NCI-H226 (cell line): ENCODE results near the gene RGL2.
A peak's percentile ranks its signal among the peaks of the same experiment; 100 is the strongest.

Experiments used
- DNase-seq: peaks from one replicate; pipeline ENCODE4 v3.0.0-alpha.2; 2015

Gene RGL2

DNA sequence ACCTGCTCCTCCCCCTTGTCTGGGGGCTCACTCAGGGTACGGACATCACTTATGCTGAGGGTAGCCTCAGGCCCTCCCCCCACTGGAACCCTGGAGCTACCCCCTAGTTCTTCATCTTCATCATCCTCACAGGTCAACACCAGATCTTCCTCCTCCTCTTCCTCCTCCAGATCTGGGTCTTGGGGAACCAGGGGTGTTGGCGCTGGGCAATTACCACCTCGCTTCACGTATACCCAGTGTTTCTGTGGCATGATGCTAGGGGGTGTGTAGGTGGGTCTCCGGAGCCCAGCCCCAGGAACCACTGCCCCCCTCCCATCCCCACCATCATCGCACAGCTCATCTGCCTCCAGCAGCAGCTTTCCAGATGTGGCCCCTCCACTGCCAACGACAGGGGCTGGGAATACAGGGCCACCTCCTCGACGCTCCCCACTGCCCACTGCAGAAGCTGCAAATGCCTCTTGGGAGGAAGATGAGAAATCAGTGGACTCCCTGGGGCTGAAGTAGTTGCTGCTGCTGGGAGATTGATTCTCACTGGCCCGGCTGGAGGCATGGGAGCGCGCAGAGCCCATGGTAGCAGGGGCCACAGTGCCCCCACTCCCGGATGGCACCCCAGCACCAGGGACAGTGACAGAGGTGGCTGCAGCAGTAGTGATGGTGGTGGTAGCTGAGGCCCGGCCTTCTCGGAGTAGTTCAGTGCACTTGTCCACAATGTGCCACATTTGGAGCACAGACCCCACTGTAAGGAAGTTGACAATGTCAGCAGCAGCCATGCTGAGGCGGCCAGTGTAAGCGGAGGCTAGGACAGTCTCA lies 17.3 kb upstream of the RGL2 start:
- DNase-seq = no peak

GRCh38 chr6:33314943-33315792 lies 16.4 kb upstream of the RGL2 start:
- DNase-seq = no peak

- DNase-seq = peak; percentile 91
These were observed 15.8 kb upstream of the RGL2 start for GRCh38 chr6:33314515-33314942.

- peak; percentile 77 for DNase-seq
These were observed 15.2 kb upstream of the RGL2 start, which contains the start of gene TAPBP for GRCh38 chr6:33313709-33314514. Gene TAPBP (minus strand): TSS chr6:33314078. CDS start chr6:33314041, 37 bp downstream.

GRCh38 chr6:33313105-33313708 lies 14.5 kb upstream of the RGL2 start:
- DNase-seq = no peak

DNA sequence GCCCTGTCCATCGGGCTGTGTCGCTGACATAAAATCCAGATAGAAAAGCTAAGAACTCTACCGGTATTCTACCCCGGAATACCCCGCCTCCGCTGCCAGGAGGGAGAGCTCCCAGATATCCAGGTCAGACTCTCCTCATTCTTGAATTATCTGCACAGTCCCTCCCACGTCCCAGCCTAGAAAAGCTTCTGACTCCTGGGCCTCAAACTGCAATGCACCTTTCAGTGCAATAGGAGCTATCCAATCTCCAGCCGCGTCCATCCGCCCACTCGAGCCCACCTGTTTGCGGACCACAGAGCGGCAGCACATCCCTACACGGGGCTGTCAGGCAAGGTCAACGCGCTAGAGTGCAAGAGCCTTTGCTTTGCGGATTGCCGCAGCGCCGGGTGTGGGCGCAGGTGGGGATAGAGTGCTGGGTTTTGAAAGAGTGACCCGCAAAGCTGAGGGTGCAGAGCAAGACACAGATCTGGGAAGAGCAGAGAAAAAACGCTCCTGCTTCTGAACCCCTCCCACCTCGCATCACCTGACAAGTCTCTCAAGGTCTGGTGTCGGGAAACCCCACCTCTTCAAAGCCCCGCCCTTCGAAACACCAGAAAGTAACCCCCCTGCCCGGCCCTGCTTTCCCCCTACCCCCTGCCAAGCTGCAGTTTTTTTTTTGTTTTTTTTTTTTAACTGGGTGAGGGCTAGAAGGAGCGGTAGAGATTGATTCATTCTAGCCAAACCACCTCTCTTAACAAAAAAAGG lies 13.8 kb upstream of the RGL2 start:
- peak; percentile 86 for DNase-seq

DNA sequence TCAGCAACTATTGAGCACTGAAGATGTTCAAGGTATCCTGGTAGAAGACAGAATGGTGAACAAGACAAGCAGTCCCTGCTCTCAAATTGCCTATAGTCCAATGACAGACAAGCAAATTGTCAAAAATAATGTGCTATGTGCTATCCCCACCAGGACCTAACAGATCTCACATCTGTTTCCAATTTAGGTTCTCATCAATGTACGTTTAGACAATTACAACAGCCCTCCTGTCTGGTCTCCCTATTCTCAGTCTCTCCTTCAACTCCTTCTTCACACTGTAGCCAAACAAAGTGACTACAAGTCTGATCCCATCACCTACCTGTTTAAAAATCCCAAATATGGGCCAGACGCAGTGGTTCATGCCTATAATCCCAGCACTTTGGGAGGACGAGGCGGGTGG lies 7.6 kb upstream of the RGL2 start:
- DNase-seq = no peak

DNA sequence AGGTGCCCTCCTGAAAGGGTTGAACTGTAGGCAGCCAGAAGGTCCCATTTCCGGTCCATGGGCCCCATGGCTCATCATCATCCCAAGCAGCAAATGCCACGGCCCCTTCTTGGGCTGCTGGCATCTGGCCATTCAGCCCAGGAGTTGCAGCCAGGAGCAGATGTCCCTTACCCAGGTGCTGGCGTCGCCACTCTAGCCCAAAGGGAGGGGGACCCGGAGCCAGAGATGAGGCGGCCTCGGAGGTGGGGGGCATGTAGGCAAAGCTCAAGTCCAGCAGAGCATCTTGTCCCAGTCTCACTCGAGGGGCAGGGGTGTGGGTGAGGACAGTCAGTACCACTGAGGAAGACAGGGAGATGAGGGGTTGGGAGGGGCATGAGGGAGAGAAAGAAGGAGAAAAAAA lies 6.3 kb upstream of the RGL2 start:
- no peak for DNase-seq

DNA sequence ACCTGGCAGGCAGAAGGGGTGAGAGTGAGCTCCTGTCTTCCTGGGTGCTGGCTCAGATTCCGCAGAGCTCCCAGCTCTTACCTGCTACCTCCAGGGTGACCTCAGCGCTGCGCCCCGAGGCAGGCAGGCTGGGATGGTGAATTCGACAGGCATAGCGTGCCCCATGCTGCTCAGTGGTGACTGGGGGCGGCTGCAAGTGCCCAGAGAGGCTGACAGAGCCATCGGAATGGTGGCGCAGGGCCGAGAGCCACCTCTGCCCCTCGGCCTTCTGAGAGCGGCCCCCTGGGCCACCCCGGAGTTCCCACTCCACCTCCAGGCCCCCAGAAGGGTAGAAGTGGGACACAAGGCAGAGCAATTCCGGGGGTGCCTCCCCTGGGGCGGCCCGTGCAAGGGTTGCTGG lies 5.5 kb upstream of the RGL2 start:
- no peak for DNase-seq

GRCh38 chr6:33301877-33302276 lies 3.1 kb upstream of the RGL2 start:
- no peak for DNase-seq

DNA sequence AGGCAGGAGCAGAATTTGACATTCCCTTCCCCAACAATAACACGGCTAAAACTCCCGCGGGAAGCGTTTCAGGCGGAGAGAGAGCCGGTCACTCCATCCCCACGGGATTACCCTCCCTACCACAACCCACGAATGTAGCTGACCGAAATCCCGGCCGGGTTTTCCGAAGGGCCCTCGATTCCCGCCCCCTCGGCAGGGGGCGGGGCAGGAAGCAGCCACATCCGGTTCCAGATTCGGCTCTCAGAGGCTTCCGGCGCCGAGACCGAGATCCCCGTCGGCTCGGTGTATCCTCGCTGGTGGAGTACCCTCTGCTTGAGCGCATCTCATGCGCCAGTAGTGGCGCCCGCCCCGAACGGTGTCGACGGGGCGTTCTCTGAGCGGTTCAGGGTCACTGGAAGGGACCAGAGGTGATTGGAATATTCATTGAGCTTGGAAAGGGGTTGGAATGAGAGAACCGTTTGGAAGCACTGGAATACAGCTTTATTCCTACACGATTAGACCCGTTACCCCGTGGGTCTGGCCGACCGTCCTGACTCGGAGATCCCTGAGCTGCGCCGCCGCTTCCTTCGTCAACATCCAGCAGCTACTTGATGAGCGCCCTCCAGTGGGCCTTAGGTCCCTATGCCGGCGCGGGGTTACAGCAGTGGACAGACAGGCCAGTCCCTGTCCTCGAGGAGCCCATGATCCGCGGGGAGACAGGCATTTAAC lies 649 bp upstream of the RGL2 start:
- peak; percentile 93 for DNase-seq

DNA sequence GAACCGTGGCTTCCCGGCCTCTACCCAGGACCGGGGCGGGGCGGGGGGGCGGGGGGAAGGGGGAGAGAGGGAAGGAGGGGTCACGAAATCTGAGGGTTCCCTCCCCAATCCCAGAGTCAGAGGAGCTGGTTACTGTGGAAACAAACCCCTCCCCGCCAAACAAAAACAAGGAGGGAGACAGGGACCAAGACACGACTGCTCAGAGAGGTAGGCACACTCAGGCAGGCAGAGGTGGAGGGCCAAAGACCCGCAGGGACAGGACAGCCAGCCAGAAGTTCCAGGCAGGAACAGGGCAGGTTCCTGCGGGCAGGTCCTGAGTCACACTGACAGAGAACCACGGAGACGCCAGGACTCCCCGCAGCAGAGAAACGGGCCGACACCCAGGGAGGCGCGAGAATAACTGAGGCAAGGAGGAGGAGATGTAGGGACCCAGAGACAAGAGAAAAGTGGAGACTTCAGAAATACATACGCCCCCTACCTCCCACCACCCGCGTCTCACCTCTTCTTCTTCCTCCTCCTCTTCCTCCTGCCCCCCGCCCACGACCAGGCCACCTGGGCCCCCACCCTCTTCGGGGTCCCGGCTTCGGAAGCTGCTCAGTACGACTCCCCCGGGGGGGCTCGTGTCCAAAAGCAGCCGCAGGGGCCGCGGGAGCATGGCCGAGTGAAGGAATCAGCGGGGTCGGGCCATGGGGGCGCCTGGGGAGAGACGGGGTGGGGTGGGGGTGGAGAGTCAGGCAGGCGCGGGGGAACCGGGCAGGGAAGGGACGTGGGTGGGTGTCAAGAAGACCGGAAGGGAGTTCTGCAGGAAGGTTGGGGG lies 578 bp downstream of the RGL2 start:
- peak; percentile 82 for DNase-seq

GRCh38 chr6:33297406-33297955 lies 1.3 kb downstream of the RGL2 start:
- DNase-seq = no peak

DNA sequence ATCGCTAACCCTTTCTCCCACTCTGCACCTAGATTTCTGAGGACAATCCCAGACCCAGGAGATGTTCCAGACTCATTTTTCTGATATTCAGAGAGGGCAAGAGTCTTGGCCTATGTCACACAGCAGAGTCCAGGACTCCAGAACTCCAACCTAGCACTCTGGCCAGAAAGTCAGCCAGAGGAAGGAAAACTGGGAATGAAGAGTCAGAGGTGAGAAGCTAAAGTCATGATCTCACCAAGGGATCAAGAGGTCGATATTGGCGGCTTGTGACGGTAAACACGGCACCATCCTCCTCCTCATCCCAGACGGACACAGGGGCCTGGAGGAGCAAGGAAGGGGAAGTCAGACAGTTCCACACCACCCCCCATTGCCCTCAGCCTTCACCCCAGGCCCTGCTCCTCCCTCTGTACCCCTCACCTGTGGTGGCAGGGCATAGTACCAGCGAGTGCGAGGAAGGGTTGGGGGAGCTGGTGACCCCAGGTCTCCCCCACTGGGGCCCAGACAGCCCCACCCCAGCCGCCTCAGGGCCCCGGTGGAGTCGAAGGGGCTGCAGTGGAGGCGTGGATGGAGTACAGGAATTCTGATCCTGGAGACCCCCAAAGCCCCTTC lies 1.8 kb downstream of the RGL2 start:
- DNase-seq = no peak

DNA sequence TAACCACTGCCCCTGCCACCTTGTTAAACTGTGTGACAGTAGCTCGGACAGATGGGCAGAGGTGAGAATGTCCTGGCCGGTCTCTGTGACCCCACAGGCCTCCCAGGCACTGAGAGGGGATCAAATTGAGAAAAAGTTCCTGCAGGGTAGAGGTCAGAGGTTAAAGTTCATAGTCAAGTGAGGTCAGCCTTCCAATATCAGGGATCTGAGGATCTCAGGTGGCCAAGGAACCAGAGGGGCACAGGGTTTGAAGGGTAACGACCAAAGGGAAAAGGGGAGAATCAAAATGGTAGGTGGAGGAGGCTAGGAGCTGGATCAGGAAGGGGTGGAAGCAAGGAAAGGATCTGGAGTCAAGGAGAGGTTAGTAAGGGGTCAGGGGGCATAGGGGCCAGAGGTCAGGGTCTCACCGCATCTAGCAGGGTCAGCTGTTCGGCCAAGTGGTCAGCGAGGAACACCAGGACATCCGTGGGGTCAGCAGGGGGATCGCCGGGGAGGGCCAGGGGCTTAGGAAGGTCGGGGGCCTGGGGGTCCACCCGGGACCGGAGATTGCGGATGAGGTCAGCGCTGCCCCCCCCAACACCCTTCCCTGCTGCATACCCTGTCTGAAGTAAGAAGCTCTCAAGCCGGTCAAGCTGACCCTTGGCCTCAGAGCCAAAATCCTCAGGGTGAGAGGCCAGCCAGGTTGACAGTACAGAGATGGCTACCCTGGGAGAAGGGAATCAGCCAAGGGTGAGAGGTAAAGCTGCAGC lies 2.9 kb downstream of the RGL2 start:
- no peak for DNase-seq

- no peak for DNase-seq
These were observed 4.5 kb downstream of the RGL2 start for GRCh38 chr6:33294086-33294823.

DNA sequence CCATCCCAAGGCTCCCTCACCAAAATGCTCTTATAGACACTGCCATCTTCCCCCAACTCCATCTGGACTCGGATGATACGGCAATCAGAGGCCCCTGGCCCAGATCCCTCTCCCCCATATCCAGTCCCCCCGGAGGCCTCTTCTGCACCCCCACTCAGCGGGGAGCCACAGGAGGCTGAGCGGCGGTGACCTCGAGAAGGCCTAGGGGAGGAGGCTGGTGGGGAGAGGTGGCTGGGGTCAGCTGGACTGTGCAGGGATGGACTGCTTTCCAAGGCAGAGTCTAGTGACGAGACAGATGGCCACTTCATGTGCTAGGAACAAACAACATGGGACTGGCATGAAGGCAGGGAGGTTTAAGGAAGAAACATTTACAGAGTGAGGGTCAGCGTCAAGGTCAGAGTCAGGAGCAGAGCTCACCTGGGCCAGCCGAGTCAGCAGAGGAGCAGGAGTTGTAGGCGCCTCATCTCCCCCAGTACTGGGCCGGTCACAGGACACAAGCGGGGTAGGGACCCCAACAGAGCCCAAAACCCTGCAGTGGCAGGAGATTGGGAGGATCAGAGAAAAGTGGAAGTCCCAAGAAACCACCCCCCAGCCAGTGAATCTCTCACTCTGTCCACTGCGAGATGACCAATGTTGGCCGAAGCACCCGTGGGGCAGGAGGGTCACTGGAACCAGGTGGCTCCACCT lies 5.6 kb downstream of the RGL2 start:
- DNase-seq = no peak
